GM13977 (cell line): Measurements from ENCODE around the gene MDN1.

Source experiments
- DNase-seq: peaks from one replicate; pipeline ENCODE4 v3.0.0; 2012; ENCODE audit warnings: low spot score
- in situ Hi-C: fragments of 300-500 bp; cut with MboI; formaldehyde crosslinking; loops from one replicate; pipeline ENCODE4 v1.12.0; 2022; ENCODE audit warnings: low sequenced_read_pairs, low pct_unique_long_range_greater_than_20kb, mixed read lengths, inconsistent platforms; ENCODE audit not compliant: unreplicated experiment
- TF ChIP-seq, protein P1 (sequence below): IDR thresholded peaks from 2 replicates; pipeline ENCODE4 v1.5.1; 2012; ENCODE audit warnings: mild to moderate bottlenecking, control low read depth; ENCODE audit not compliant: insufficient read depth; ENCODE audit errors: extremely low read depth, missing control alignments

Gene MDN1

DNA sequence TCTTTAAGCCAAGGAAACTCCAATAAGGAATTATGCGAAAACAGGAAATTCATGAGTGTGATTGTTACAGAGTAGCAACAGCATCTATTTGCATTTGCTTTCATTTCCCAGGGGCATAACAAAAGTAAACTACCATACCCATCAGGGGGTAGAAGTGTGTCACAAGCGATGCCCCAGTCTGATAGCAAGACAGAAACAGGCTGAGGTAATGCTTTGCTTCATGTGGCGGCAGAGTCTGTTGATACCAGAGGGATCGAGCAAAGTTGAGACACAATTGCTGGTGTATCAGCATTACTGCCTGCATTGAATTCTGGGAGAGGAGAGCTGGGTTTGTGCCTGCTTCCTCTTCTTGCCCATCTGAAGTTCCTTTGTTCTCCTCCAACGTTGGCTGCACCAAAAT is 129.9 kb downstream of the MDN1 start:
- DNase-seq = no peak
- in situ Hi-C loops = no loop called here
- TF ChIP-seq, protein P1, sequence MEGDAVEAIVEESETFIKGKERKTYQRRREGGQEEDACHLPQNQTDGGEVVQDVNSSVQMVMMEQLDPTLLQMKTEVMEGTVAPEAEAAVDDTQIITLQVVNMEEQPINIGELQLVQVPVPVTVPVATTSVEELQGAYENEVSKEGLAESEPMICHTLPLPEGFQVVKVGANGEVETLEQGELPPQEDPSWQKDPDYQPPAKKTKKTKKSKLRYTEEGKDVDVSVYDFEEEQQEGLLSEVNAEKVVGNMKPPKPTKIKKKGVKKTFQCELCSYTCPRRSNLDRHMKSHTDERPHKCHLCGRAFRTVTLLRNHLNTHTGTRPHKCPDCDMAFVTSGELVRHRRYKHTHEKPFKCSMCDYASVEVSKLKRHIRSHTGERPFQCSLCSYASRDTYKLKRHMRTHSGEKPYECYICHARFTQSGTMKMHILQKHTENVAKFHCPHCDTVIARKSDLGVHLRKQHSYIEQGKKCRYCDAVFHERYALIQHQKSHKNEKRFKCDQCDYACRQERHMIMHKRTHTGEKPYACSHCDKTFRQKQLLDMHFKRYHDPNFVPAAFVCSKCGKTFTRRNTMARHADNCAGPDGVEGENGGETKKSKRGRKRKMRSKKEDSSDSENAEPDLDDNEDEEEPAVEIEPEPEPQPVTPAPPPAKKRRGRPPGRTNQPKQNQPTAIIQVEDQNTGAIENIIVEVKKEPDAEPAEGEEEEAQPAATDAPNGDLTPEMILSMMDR = no peak

DNA sequence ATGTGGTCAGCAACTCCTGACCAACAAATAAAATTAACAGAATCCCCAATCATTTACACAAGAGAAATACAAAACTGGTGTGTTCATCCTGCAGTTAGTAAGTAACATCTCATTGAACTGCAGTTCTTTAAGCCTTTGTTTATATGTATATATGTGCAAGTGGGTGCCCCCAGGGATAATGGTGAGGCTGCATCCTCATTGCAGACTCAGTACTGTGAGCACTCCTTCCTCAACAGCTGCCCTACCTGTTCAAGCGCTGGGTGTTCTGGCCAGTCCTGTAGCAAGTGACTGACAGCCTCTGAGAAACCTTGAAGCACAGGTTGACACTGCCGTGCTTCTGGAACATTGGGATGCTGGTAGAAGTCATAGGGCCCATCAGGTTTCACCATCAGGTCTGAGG is 131.3 kb downstream of the MDN1 start:
- no peak for DNase-seq
- in situ Hi-C loops = no loop called here
- TF ChIP-seq, protein P1 = no peak

DNA sequence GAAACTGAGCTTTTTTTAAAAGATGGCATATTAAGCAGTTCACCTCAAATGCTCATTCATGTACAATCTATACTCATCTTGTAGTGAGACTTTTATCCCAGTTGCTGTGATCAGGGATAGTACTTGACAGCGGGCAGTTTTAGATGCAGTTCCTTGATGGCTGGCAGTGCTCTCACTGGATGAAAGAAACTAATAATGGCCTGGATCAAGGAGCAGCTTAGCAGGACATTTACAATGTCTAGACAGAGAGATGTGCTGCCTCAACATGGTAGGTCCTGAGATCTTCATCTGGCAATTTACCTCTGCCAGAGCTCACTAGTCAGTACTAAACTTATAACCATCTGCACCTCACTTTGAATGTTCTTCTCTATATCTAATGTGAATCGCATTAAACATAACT is 134.3 kb downstream of the MDN1 start:
- TF ChIP-seq, protein P1 = no peak
- in situ Hi-C loops = no loop called here
- DNase-seq = no peak

DNA sequence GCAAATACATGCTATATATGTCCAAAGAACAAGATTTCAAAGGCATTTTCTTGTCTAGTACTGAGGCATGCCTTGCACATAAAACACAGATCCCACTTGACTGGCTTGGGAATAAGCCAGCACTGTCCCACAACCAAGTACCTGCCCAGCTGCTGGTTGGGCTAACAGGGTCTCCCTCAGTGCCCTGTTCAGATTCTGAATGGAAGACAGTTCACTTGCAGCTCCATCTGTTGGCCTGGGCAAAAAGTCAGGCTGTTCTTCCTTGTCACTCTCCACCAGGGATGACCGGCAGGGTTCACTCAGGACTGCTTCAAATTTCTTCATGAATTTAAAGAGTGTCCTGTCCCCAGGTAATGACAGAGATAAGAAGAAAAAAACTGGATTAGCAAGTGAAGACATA is 136.6 kb downstream of the MDN1 start:
- TF ChIP-seq, protein P1 = no peak
- DNase-seq = no peak
- in situ Hi-C loops = no loop called here

DNA sequence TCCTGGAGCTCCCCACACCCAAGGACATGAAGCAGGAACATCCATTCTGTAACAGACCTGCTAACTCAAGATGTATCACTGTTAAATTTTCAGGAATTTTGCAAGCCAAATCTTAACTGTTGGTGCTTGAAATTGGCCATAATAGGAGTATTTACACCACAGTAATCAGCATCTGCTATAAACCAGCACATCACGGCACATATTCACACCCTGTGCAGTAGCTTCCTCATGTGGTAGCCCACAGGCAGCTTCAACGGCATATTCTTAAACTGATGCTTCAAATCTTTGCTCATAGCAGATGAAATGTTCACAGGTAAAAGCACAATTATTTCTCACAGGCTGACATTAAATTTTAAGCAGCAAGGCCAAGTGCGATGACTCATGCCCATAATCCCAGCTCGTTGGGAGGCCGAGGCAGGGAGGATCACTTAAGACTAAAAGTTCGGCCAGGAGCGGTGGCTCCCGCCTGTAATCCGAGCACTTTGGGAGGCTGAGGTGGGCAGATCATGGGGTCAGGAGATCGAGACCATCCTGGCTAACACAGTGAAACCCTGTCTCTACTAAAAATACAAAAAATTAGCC is 137.5 kb downstream of the MDN1 start:
- TF ChIP-seq, protein P1 = no peak
- in situ Hi-C loops = no loop called here

DNA sequence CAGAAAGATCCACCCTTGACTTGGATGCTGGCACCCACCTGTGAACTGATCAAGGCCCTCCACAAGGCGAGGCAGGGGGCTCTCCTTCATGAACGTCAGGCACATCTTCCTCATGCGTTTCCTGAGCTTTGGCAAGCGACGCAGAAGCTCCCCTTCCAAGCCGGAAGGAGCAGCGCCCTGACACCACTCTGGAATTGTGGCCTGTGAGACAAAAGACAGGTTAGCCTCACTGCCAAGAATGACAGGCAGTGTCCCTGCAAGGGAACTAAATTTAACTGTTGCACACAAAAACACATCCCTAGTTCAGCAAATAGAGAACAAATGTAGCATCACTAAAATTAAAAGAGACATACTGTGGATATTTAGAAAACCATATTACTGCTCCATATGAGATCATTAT is 139.0 kb downstream of the MDN1 start:
- TF ChIP-seq, protein P1 = no peak
- DNase-seq = no peak
- in situ Hi-C loops = no loop called here

More for the DNA sequence above, 137.5 kb downstream of the MDN1 start:
- DNase-seq = no peak

DNA sequence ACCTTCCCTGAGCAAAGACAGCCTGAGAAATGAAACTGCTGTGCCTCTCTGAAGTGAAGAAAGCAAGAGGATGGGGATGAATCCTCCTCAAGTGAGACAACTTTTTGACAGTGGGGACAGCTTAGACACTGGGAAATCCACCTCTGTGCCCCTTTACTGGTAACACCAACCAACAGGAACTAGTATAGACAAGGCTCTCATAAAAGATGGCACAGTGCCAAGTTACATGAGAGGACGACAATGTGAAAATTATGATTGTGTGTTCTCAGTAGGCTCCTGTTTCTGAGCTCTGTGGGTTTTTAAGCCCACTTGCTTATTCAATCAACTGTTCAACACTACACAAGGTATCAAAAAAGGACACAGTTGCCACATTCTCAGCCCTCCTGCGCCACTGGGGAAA is 139.4 kb downstream of the MDN1 start:
- TF ChIP-seq, protein P1 = no peak
- DNase-seq = no peak
- in situ Hi-C loops = no loop called here
